Neural crest cell (in vitro differentiated cells): ENCODE results near the gene SCAPER. TPM values are rescaled to one million over a fixed set of nuclear protein-coding genes. Genes with fewer than 3 reads are reported as not detected.
"Not testable (repeated sequence)": the region's sequence is repeated elsewhere in the genome, so short reads cannot be mapped to it uniquely, and the experiment has no call there.

ENCODE experiments used
- DNase-seq: peaks from one replicate; pipeline ENCODE4 v3.0.0; 2021; ENCODE audit warnings: low read depth, mixed read lengths, low spot score
- H3K27ac Mint-ChIP-seq: one replicate; pipeline ENCODE4 v1.8.0; 2021; ENCODE audit warnings: mild to moderate bottlenecking, mixed read lengths; ENCODE audit not compliant: unreplicated experiment
- H3K27me3 Mint-ChIP-seq: 2 replicates; pipeline ENCODE4 v1.8.0; 2021; ENCODE audit warnings: low read depth, mild to moderate bottlenecking, mixed read lengths
- H3K36me3 Mint-ChIP-seq: 2 replicates; pipeline ENCODE4 v1.8.0; 2021; ENCODE audit warnings: low read depth, mild to moderate bottlenecking, mixed read lengths
- H3K4me1 Mint-ChIP-seq: 2 replicates; pipeline ENCODE4 v1.8.0; 2021; ENCODE audit warnings: mixed read lengths
- H3K4me3 Mint-ChIP-seq: one replicate; pipeline ENCODE4 v1.8.0; 2021; ENCODE audit warnings: mild to moderate bottlenecking, mixed read lengths
- H3K9me3 Mint-ChIP-seq: 2 replicates; pipeline ENCODE4 v1.8.0; 2021; ENCODE audit warnings: mixed read lengths
- microRNA-seq: library from miRNA; unstranded; fragments of <30 nt; microRNA quantifications from one replicate; pipeline ENCODE4, GENCODE V29; 2020
- total RNA-seq: library from RNA; stranded (reverse); gene quantifications from 2 replicates; pipeline ENCODE4 v1.2.1, GENCODE V29; 2021
- TF ChIP-seq, protein P1 (sequence below): fragments of 200-600 bp; sonication (generic); conservative IDR thresholded peaks from 2 replicates; pipeline ENCODE4 v1.5.0; 2021; ENCODE audit warnings: antibody characterized with exemption, mild to moderate bottlenecking

The SCAPER gene
- total RNA-seq, 1 donor from 2014 or later, result 15.3 TPM

GRCh38 chr15:76299786-76300185 lies 605.4 kb downstream of the SCAPER start:
- no peak overlapping the region for H3K4me3 Mint-ChIP-seq
- H3K36me3 Mint-ChIP-seq, result no peaks in the 10 kb centered on the region
- H3K27me3 Mint-ChIP-seq, result no peaks in the 10 kb centered on the region
- no peaks in the 10 kb centered on the region for H3K9me3 Mint-ChIP-seq
- no peaks in the 10 kb centered on the region for H3K4me1 Mint-ChIP-seq
- no peak overlapping the region for H3K27ac Mint-ChIP-seq
- DNase-seq, result no peak
- TF ChIP-seq, protein P1, sequence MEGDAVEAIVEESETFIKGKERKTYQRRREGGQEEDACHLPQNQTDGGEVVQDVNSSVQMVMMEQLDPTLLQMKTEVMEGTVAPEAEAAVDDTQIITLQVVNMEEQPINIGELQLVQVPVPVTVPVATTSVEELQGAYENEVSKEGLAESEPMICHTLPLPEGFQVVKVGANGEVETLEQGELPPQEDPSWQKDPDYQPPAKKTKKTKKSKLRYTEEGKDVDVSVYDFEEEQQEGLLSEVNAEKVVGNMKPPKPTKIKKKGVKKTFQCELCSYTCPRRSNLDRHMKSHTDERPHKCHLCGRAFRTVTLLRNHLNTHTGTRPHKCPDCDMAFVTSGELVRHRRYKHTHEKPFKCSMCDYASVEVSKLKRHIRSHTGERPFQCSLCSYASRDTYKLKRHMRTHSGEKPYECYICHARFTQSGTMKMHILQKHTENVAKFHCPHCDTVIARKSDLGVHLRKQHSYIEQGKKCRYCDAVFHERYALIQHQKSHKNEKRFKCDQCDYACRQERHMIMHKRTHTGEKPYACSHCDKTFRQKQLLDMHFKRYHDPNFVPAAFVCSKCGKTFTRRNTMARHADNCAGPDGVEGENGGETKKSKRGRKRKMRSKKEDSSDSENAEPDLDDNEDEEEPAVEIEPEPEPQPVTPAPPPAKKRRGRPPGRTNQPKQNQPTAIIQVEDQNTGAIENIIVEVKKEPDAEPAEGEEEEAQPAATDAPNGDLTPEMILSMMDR, result no peak

DNA sequence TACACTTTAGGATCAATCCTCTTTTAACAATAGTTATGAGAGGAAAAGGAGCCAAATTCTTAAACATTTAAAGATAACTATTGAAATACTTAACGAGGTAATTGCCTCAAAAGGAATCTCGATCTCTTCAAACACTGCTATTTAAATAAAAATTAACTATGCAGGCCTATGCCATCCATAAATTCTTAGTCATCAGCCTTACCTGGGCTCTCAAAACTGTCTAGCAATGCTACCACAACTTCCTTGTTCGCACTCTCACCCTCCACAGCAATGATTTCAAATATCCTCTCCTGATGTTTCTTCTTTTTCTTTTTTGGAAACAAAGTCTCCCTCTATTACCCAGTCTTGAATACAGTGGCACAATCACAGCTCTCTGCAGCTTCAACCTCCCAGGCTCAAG lies 606.2 kb downstream of the SCAPER start:
- H3K4me1 Mint-ChIP-seq, result no peaks in the 10 kb centered on the region
- H3K9me3 Mint-ChIP-seq, result no peaks in the 10 kb centered on the region
- no peaks in the 10 kb centered on the region for H3K27me3 Mint-ChIP-seq
- H3K4me3 Mint-ChIP-seq, result no peak overlapping the region
- TF ChIP-seq, protein P1, result no peak
- H3K36me3 Mint-ChIP-seq, result no peaks in the 10 kb centered on the region
- no peak overlapping the region for H3K27ac Mint-ChIP-seq
- DNase-seq, result no peak

GRCh38 chr15:76297951-76298350 lies 607.2 kb downstream of the SCAPER start:
- not testable (repeated sequence) for H3K4me1 Mint-ChIP-seq, H3K36me3 Mint-ChIP-seq, H3K27ac Mint-ChIP-seq, H3K4me3 Mint-ChIP-seq, H3K9me3 Mint-ChIP-seq, H3K27me3 Mint-ChIP-seq, DNase-seq

Small RNAs within 50 kb of the gene (microRNA-seq; reads per million reads assigned to microRNA genes)
- gene MIR3713, result not detected

Other genes with a start within 250 kb of the SCAPER start
- gene RCN2, start 26.4 kb upstream of the SCAPER start, total RNA-seq, result 159 and 161 TPM in 2 replicates
- gene PSTPIP1, start 89.8 kb upstream of the SCAPER start, total RNA-seq, result 0.84 and 1.5 TPM in 2 replicates
- 258 and 259 TPM in 2 replicates for gene TSPAN3, start 165.8 kb upstream of the SCAPER start, total RNA-seq